SK-N-DZ (cell line): Measurements from ENCODE around the gene CIAO1.
"Not testable (repeated sequence)": the region's sequence is repeated elsewhere in the genome, so short reads cannot be mapped to it uniquely, and the experiment has no call there.

Experiments
- DNase-seq: peaks from one replicate; pipeline ENCODE4 v3.0.0-alpha.2; 2015; ENCODE audit warnings: low spot score

The CIAO1 gene

DNA sequence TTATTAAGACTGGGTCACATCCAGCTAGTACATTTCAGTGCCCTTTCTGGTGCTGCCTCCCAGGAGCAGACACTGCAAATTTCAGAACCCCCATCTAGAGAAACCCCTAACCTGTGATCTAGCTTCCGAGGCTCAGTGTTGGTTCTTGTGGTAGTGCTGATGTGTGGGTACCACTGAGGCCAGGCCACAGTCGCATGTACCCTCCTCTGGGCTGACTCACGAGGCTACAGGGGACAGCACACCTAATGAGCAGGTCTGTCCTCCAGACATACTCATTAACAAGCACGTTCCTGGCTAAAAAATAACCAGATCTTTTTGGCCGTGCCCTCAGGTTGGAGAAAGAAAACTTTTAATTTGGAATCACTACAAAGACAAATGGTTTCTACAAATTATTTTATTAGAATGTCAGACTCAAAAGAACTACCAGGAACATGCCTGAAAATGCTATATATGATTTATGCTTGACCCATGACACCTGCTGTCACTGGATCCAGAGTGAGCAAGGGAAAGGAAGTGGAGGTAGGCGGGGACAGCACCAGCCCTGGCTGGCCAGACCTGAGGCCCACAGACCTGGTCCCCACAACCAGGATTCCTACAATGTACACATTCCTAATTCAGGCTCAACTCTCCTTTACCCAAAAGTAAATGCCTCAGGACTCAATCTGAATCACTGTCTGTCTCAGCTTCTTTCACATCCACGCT, 8.5 kb downstream of the CIAO1 start:
- DNase-seq, result no peak

DNA sequence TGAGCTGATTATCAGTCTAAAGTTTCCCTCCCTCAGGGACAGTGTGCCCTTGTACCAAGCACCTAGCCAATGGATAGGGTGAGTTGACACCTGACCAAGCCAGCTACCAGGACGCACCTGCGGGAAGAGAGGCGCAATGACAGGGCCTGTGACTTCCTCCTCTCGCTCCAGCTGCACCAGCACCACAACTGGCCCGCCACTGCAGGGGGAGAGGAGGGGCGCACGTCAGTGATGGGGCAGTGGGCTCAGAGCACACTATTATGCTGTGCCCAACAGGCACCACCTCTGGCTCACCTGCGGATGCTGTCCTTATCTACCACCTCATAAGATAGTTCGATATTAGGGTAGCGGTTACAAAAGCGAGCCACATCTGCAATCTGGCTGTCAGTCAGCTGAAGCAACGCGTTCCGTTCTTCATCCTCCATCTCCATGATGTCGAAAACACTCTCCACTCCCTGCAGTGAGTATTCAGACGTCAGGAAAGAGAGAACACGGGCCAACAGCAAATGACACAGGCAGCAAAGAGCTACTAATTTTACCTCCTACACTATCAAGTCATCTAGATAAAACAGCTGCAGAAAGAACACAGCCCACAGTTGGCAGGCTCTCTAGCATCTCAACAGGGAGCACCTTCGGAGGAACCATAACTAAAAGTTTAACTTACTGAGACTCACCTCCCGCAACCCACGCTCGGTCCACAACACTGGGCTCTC, 10.9 kb downstream of the CIAO1 start:
- no peak for DNase-seq

DNA sequence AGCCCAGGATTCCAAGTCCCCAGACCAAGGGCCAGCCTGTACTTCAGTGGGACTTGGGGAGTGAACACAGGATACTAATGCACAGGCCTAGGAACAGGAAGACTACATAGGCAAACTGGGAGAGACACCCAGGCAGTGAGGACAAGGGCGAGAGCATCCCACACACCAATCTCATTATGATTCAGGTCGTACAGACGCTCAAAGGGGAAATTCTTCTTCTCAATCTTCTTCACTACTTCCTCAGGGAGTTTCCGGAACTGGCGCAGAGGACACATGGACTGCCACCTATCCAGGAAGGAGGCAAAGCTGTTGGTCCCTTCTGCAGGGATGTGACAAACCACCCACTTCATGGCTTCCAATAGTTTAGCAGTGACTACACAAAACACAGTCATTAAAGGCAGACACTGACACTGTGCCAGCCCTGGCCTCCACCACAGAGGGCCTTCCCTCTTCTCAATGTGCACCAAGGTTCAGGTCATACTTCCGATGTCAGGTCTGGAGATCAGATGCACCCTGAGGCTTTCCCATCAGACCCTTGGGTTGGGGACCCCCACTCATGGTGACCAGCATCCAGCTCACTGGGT, 21.3 kb downstream of the CIAO1 start:
- DNase-seq, result no peak

DNA sequence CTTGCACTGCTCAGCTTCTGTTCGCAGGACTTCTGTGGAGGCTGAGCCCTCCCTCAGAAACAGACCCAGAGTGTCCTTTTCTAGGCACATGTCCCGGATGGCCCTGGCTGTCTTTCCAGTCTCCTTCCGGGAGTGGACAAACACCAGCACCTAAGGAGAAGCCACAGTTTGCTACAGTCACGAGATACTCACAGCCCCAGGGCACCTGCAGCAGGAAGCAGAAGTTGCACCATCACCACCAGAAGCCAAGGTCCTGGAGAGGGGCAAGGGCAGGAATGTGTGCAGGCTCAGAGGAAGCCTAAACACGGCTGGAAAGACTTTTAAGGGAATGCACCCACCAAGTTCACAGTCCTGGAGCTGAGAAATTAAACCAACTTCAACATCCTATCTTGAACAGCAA, 25.7 kb downstream of the CIAO1 start:
- no peak for DNase-seq

DNA sequence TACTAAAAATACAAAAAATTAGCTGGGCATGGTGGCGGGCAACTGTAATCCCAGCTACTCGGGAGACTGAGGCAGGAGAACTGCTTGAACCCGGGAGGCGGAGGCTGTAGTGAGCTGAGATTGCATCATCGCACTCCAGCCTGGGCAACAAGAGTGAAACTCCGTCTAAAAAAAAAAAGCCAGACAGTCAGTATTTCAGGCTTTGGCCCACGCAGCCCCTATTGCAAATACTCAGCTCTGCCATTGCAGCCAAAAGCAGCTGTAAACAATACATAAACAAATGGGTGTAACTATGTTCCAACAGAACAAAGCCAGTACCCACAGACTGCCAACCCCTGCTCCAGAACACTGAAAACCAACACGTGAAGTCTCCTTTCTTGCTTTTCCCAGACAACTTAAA, 28.2 kb downstream of the CIAO1 start:
- DNase-seq, result not testable (repeated sequence)

DNA sequence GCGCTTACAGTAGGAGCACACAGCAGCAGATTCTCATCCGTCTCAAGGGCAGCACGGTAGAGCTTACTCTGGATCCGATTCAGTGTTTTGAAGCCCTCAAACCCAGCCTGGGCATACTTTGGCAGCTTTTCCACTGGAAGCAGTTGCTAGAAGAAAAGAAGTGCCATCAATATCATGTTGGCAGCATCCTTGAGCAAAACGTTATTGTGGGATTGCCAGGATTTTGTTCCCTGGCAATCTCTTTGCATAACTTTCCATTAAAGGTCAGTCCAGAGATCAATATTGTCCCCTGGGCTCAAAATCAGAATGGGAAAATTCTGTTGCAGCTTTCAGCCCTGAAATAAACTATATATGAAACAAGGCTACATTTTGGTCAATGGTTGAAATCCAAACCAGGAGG, 30.9 kb downstream of the CIAO1 start:
- no peak for DNase-seq

DNA sequence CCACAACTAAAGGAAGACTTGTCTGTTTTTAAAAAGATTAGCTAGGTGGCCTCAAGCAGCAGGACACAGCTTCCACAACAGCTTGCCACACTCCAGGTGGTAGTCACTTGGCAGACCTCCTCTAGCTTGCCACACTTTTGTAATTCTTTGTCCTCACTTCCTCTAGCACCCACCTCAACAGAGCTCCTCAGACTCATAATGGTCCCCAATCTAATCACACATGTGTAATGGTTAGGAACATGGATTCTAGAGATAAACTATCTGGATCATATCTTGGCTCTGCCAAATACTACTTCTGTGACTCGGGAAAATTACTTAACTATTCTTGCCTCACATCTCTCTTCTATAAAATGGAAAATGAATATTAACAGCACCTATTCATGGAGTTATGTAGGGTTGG, 35.8 kb downstream of the CIAO1 start:
- no peak for DNase-seq

DNA sequence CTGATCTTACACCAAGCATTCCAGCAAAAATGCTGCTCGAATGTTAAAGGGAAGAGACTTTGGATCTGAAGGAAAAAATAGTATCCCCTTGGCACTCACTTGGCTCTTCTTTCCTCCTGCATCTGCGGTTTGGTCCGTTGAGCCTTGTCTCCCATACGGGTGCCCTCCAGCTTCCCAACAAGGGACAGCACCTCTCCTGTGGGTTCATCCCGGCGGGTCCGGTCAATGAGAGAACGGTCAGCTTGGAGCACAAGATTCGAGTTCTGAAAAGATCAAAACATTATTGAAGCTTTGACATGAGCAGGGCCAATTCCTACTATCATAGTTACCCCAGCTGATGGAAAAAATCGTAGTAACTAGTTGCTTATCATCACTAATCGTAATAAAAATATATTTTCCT, 38.6 kb downstream of the CIAO1 start:
- no peak for DNase-seq

DNA sequence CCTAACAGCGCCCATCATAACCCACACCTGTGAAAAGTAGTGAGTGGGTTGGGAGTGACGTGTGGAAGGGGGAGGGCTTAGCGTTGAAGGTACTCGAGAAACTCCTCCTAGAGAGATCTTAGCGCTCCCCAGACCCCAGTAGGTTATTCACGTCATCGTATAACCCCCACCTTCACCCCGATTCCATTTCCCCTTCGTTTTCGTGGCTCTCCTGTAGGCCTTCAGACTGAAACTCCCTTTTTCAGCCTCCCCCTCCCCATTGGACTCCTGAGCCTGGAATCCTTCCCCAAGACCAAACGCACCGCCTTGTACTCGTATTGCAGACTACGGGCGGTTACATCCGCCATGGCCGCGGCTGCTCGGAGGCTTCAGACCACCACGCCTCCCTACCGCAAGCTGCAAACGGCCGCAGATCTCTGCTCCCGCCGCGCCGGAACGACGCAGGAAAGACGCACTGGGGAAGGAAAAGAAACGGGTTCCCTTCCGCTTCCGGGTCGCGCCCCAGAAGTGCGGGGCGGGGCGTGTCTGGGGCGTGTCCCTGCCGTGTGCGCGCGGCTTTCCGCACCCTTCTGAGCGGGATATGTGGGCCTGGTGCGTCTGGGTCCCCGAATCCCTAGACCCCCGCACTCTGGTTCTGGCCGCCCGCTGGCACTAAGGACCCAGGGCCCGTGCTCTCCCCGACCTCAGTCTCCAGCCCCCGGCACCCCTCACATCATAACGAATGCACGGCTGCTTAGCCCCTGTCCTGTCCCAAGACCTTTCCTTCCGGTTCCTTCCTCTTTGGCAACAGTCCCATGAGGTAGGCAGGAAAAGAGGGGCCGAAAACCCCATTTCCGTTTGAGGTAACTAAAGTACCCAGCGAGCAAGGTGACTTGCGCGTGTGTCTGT, 39.3 kb downstream of the CIAO1 start, which contains the start of gene SNRNP200:
Gene SNRNP200 (minus strand): TSS at position 456 of the 888 bp plus-strand sequence. CDS start 109 bp downstream, at position 347.
- DNase-seq, result peak; percentile 90

DNA sequence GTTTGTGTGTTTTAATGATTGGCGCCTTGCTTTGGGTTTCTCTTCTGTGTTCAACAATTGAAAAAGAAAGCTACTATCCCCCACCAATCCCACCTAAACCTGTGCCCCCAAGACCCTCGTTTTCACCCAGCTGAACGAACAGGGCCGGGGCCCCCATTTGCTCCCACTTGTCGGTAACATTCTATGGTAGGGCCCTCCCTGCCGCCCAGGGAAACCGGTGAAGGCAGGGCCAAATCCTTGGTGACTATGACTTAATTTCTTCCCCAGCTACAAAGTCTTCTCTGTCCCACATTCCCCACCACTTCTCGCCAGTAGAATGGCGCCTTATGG, 39.9 kb downstream of the CIAO1 start:
- no peak for DNase-seq

DNA sequence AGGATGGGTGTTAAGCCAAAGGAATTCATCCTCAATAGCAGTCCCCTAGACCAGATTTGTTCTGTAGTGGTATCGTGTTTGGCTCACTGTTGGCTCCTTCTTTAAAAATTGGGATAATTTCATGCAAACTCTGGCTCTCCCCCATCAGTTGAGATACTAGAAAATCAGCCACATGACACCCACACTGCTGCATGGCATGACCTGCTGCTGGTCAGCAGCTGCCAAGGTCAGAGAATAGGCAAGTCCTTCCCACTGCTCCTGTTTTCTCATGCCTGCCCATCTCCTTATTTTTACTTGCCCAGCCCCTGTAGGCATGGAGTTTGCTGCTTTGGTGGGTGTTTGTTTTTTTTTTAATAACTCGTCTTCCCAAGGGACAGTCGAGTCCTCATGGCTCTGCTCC, 40.3 kb downstream of the CIAO1 start:
- DNase-seq, result no peak

DNA sequence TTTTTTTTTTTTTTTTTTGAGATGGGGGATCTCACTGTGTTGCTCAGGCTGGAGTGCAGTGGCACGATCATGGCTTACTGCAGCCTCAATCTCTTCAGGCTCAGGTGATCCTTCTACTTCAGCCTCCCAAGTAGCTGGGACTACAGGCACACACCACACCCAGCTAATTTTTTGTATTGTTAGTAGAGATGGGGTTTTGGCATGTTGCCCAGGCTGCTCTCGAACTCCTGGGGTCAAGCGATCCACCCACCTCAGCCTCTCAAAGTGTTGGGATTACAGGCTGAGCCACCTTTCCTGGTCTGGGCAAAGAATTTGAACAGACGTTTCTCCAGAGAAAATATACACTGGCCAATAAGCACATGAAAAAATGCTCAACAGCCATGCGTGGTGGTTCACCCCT, 42.2 kb downstream of the CIAO1 start:
- no peak for DNase-seq

DNA sequence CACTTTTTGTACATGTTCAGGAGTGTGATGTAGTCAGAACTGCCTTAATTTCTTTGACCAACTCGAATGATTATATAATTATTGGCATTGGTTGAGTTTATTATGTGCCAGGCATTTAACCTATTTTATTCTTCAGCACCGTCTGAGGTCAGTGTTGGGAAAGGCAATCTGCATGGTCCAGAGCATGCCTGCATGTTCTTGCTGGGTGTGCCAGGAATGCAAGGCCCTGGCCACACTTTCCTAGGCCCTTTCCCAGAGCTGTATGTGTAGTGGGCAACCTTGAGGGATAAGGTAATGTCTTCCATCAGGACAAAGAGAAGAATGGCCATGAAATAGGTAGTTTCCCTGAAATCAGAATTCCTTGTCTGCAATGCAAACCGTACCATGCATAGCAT, 49.0 kb downstream of the CIAO1 start:
- no peak for DNase-seq

DNA sequence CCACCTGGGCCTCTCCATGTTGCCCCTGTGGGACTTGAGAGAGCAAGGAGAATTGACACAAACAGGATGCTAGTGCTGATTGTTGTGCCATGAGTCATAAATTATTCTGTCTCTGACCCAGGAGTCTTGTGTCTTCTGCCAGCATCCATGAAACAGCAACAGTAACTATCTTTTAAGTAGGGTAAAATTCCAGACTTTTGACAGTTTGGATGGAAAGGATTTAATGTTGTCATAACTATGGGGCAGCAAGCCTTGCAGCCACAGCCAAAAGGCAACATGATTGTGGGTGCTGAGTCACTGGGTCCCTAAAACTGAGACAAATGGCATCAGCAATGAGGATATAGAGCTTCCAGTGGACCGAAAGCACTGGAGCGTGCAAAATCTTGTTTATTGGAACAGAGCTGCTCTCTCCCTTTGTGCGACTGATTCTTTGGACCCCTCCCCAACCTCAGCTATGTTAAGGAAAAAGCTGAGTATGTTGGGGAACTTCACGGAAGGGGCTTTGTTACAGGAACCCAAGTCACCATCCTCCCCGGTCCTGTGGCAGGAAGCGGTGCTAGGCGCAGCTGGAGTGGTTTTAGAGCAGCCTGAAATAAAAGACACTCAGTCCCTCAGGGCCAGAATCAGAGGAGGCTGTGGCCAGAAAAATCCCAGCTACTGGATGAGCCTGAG, 49.5 kb downstream of the CIAO1 start:
- DNase-seq, result no peak

DNA sequence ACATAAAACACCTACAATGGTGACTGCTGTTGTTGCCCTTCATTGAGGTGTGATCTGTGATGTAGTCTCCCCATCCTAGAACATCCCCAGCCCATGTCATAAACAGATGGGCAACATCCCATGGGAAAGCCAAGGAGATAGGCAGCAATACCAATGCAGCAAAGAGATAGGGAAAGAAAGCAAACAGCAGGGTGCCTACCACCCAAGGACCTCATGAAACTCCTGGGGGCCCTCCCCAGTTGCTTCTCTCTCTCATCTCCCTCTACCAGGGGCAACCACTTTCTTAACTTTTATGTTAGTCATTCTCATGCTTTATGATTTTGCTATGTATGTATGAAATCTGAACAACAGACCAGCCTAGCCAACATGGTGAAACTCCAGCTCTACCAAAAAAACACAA, 51.0 kb downstream of the CIAO1 start:
- DNase-seq, result no peak

DNA sequence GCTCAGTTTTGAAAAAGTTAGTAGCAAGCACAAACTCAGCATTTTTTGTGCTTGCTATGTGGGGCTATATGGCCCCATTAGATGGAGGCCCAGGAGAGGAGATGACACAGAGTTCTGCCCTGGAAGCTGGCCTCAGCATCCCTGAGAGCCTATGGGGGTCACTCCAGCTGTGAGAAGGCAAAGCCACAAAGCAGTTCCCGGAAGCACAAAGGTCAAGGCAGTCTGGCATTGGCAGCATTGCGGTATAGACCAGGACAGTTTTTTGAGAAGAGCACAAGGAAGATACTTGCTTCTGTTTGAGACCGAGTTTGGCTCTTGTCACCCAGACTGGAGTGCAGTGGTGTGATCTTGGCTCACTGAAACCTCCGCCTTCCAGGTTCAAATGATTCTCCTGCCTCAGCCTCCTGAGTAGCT, 51.6 kb downstream of the CIAO1 start:
- DNase-seq, result no peak

DNA sequence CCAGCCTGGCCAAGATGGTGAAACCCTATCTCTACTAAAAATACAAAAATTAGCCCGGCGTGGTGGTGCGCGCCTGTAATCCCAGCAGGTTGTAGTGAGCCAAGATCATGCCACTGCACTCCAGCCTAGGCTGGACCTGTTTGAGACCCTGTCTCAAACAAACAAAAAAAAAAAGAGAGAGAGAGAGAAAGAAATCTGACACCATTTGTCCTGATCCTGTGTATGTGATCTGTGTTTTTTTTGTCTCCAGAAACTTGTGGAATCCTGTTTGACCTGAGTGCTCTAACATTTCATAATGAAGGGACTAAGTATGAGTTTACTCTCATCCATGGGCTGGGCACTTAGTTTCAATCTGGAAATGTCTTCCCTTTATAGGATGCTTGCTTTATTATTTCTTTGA, 52.7 kb downstream of the CIAO1 start:
- no peak for DNase-seq

DNA sequence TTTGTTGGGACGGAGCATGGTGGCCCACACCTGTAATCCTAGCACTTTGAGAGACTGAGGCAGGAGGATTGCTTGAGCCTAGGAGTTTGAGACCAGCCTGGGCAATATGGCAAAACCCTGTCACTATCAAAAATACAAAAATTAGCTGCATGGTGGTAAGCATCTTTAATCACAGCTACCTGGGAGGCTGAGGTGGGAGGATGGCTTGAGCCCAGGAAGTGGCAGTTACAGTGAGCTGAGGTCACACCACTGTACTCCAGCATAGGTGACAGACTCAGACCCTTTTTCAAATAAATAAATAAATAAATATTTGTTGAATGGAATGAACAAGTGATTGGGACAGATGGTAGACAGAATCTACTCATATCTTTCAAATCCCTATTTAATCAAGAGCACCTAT, 53.4 kb downstream of the CIAO1 start:
- DNase-seq, result no peak

DNA sequence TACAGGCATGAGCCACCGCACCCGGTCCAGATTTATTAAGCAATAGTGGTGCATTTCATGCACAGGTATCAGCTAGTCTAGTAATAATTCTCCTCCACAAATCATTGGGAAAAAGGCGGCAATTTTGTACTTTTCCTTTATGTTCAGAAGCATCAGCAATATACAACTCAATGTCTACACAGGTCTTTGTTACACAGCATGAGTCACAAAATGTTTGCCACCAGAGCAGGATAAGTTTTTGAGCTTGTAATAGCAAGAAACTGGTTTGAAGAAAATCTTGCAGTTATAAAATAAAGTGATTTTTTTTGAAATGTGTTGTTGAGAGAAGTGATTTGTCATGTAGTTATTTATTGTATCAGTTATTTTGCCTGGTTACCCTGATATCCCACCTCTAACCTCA, 54.3 kb downstream of the CIAO1 start:
- DNase-seq, result no peak

DNA sequence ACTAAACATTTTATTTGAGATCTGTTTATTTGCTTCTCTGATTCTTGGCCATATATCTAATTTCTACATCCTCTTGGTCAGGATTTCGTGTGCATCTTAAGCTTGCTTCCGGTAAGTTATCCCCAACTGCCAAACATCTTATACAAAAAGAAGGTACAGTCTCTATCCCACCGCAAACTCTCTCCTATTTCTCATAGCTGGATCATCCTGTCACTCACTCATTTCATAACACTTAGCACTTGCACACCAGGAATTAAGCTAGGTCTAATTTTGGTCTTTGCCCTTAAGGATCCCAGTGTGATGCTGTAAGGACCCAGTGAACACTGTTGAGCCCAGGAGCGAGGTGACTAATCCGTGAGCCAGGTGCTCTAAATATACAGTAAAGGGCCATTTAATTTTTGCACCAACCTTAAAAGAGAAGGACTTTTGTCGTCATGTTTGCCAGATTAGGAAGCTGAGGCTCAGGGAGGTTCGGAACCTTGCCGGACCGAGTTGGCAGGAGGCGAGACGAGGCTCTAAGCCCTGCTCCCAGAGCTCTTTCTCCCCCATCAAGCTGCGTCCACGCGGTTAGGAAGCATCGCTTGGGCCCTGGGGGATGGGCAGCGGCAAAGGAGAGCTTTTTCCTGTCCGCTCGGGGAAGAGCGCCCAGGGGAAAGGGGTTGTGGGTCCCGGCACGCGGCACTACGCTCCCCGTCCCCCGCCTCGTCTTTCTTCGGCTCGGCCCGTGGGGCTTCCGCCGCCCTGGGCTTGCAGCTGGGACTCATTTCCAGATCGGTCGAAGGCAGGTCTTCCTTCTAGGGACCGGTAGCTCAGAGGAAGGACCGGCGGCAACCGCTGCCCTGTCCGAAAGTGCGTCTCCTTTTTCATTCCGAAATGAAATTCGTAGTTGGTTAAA, 55.0 kb downstream of the CIAO1 start:
- DNase-seq, result peak; percentile 78
